Measurements from ENCODE around the gene FBXL14.

DNA sequence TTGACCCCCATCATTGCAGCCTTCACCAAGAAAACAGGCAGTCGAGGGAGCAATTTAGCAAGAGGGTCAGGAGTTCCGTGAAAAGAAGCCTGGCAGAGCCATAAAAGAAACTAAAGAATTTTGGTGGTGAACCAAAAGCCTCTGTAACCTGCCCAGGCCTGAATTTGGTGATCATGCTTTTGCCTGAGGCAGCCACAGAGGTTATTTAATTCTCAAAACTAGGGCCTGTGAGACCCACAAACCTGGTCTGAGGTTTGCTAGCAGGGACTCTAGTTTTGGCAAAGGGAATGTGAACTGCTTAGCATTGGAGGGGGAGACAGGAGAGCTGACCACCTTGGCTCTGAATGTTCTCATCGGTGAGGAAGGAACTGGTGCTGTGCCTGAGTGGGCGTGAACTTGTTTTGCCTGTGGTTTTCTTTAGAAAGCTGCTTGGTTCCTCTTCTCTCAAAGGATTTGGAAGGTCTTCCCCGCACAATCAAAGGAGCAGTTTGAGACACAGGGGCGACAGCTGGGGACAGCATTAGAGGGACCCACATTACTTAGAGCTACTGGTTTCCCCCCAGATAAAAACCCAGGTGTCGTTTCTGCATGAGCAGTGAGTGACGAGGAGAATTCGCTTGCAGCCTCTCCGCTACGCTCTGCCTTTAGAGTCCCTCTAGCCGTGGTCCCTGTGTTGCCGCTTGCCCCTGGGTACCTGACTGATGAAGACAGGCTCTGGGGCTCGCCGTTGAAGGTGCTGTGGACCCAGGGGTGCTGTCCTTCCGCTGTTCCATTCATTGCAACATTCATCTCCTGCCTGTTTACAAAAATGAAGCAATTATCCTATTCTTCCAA lies 22.1 kb upstream of the FBXL14 start:
- no peak for TF ChIP-seq FOXM1 (IDR thresholded peaks at IDR 0.05; ENCODE audit: borderline replicate concordance)
- no peak for TF ChIP-seq FOXK2 (IDR thresholded peaks at IDR 0.05)
- TF ChIP-seq SUZ12 (IDR thresholded peaks at IDR 0.05) = no peak
- no peak for TF ChIP-seq BHLHE40 (IDR thresholded peaks at IDR 0.05; ENCODE audit: borderline replicate concordance)
- no peak for TF ChIP-seq HDGF (IDR thresholded peaks at IDR 0.05; ENCODE audit: borderline replicate concordance)
- TF ChIP-seq L3MBTL2 (conservative IDR thresholded peaks at IDR 0.05) = no peak
- TF ChIP-seq ZNF384 (IDR thresholded peaks at IDR 0.05) = no peak
- TF ChIP-seq SP1 (IDR thresholded peaks at IDR 0.05) = no peak
- no peak for TF ChIP-seq PKNOX1 (IDR thresholded peaks at IDR 0.05)
- TF ChIP-seq ARNT (IDR thresholded peaks at IDR 0.05) = no peak
- TF ChIP-seq ELF4 (IDR thresholded peaks at IDR 0.05) = no peak
- TF ChIP-seq NFRKB (IDR thresholded peaks at IDR 0.05) = no peak

Measured in HEK293T (cell line).